SK-N-SH treated with all-trans-retinoic acid at 6 μM for 48 hours (cell line): ENCODE results near the gene PSMD14.

ENCODE experiments used
- ARNTL ChIP-seq: fragments of 450-650 bp; formaldehyde crosslinking; IDR thresholded peaks from 2 replicates; pipeline ENCODE4 v1.5.0; 2020; ENCODE audit warnings: low read depth, mild to moderate bottlenecking, moderate library complexity, borderline replicate concordance
- BACH2 ChIP-seq: fragments of 250-450 bp; sonication (Bioruptor Pico); IDR thresholded peaks from 2 replicates; pipeline ENCODE4 v1.9.0; 2021; ENCODE audit warnings: mild to moderate bottlenecking, borderline replicate concordance
- OSR1 ChIP-seq: fragments of 250-450 bp; sonication (Bioruptor Pico); IDR thresholded peaks from 2 replicates; pipeline ENCODE4 v1.8.0; 2022; ENCODE audit warnings: moderate library complexity, mild to moderate bottlenecking, inconsistent platforms
- PATZ1 ChIP-seq: fragments of 250-450 bp; sonication (Bioruptor Pico); IDR thresholded peaks from 2 replicates; pipeline ENCODE4 v1.8.0; 2020; ENCODE audit warnings: mild to moderate bottlenecking, moderate library complexity, borderline replicate concordance
- PPARA ChIP-seq: fragments of 250-450 bp; sonication (Bioruptor Pico); IDR thresholded peaks from 2 replicates; pipeline ENCODE4 v1.5.0; 2020; ENCODE audit warnings: mild to moderate bottlenecking, borderline replicate concordance
- RARB ChIP-seq: fragments of 250-450 bp; sonication (Bioruptor Pico); IDR thresholded peaks from 2 replicates; pipeline ENCODE4 v1.8.0; 2021; ENCODE audit warnings: mild to moderate bottlenecking, moderate library complexity
- TOX ChIP-seq: fragments of 250-450 bp; sonication (Bioruptor Pico); IDR thresholded peaks from 2 replicates; pipeline ENCODE4 v1.8.0; 2021; ENCODE audit warnings: mild to moderate bottlenecking, moderate library complexity, borderline replicate concordance
- ZFP3 ChIP-seq: fragments of 250-450 bp; sonication (Bioruptor Pico); IDR thresholded peaks from 2 replicates; pipeline ENCODE4 v1.5.0; 2020; ENCODE audit warnings: mild to moderate bottlenecking, moderate library complexity
- ZFP30 ChIP-seq: fragments of 450-650 bp; formaldehyde crosslinking; IDR thresholded peaks from 2 replicates; pipeline ENCODE4 v1.5.0; 2022; ENCODE audit warnings: mild to moderate bottlenecking, moderate library complexity
- ZNF565 ChIP-seq: fragments of 450-650 bp; formaldehyde crosslinking; conservative IDR thresholded peaks from 2 replicates; pipeline ENCODE4 v1.5.0; 2020; ENCODE audit warnings: low read depth, mild to moderate bottlenecking, moderate library complexity
- TF ChIP-seq, protein P1 (sequence below): fragments of 250-450 bp; sonication (Bioruptor Pico); IDR thresholded peaks from 2 replicates; pipeline ENCODE4 v1.5.0; 2020; ENCODE audit warnings: mild to moderate bottlenecking, moderate library complexity

GRCh38 chr2:161316701-161317100, 8.5 kb downstream of the PSMD14 start:
- TF ChIP-seq TOX (CRISPR knock-in tag) = no peak
- TF ChIP-seq RARB (CRISPR knock-in tag) = no peak
- TF ChIP-seq, protein P1, sequence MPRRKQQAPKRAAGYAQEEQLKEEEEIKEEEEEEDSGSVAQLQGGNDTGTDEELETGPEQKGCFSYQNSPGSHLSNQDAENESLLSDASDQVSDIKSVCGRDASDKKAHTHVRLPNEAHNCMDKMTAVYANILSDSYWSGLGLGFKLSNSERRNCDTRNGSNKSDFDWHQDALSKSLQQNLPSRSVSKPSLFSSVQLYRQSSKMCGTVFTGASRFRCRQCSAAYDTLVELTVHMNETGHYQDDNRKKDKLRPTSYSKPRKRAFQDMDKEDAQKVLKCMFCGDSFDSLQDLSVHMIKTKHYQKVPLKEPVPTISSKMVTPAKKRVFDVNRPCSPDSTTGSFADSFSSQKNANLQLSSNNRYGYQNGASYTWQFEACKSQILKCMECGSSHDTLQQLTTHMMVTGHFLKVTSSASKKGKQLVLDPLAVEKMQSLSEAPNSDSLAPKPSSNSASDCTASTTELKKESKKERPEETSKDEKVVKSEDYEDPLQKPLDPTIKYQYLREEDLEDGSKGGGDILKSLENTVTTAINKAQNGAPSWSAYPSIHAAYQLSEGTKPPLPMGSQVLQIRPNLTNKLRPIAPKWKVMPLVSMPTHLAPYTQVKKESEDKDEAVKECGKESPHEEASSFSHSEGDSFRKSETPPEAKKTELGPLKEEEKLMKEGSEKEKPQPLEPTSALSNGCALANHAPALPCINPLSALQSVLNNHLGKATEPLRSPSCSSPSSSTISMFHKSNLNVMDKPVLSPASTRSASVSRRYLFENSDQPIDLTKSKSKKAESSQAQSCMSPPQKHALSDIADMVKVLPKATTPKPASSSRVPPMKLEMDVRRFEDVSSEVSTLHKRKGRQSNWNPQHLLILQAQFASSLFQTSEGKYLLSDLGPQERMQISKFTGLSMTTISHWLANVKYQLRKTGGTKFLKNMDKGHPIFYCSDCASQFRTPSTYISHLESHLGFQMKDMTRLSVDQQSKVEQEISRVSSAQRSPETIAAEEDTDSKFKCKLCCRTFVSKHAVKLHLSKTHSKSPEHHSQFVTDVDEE (CRISPR knock-in tag) = no peak
- no peak for TF ChIP-seq ZFP30 (CRISPR knock-in tag)
- no peak for TF ChIP-seq ZFP3 (CRISPR knock-in tag)
- no peak for TF ChIP-seq PPARA (CRISPR knock-in tag)
- no peak for TF ChIP-seq PATZ1 (CRISPR knock-in tag)
- TF ChIP-seq BACH2 = no peak
- no peak for TF ChIP-seq ZNF565 (CRISPR knock-in tag)
- no peak for TF ChIP-seq OSR1
- TF ChIP-seq ARNTL = no peak
